ENCODE results near the gene PADI6.
A peak's percentile ranks its signal among the peaks of the same experiment; 100 is the strongest.

Gene PADI6

DNA sequence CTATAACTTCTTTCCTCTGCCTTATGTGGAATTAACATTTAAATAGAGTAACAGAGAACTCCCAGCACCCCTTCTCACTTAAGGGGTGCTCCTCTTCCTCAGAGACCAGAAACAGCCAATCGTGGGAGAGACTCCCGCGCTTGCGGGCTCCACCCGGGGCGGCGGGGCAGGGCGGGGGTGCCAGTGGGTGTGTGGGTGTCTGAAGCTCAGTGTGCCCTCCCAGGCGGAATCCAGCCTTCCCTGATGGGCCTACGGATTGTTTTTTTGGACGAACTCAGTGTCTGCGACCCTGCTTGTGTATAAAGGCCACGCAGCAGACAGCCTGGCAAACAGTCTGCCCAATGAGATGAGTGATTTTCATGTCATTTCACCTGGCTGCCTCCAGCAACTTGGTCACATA lies 61.3 kb downstream of the PADI6 start:
- H3K9me3 ChIP-seq (ENCODE audit: control insufficient read depth, insufficient read depth, low read length): no peaks in the 10 kb centered on the region
- no peak for TF ChIP-seq EZH2phosphoT487 (IDR thresholded peaks at IDR 0.05; ENCODE audit: borderline replicate concordance, low read length)
- TF ChIP-seq, protein P1, sequence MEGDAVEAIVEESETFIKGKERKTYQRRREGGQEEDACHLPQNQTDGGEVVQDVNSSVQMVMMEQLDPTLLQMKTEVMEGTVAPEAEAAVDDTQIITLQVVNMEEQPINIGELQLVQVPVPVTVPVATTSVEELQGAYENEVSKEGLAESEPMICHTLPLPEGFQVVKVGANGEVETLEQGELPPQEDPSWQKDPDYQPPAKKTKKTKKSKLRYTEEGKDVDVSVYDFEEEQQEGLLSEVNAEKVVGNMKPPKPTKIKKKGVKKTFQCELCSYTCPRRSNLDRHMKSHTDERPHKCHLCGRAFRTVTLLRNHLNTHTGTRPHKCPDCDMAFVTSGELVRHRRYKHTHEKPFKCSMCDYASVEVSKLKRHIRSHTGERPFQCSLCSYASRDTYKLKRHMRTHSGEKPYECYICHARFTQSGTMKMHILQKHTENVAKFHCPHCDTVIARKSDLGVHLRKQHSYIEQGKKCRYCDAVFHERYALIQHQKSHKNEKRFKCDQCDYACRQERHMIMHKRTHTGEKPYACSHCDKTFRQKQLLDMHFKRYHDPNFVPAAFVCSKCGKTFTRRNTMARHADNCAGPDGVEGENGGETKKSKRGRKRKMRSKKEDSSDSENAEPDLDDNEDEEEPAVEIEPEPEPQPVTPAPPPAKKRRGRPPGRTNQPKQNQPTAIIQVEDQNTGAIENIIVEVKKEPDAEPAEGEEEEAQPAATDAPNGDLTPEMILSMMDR (IDR thresholded peaks at IDR 0.05; ENCODE audit: low read depth, low read length, poor library complexity, severe bottlenecking): no peak
- H3K79me2 ChIP-seq (ENCODE audit: control insufficient read depth, low read length): peaks cover 94% of the 10 kb centered on the region
- H3K27me3 ChIP-seq (ENCODE audit: control insufficient read depth, low read length): no peaks in the 10 kb centered on the region
- H3F3A ChIP-seq (ENCODE audit: control insufficient read depth, insufficient read depth): peaks cover 3% of the 10 kb centered on the region; the same call in 1 of the 2 replicates
- H3K27ac ChIP-seq (ENCODE audit: low read depth, low read length): no peak overlapping the region
- peak overlapping the region; percentile 8; the same call in 1 of the 2 replicates for H3K4me2 ChIP-seq (ENCODE audit: low read length)
- H3K36me3 ChIP-seq (ENCODE audit: control insufficient read depth, low read length): peaks cover 84% of the 10 kb centered on the region
- no peak overlapping the region for H3K4me3 ChIP-seq (ENCODE audit: low read length)
- peaks cover 79% of the 10 kb centered on the region for H4K20me1 ChIP-seq (ENCODE audit: control insufficient read depth, insufficient read depth, low read depth, low read length)
- peaks cover 49% of the 10 kb centered on the region for H3K4me1 ChIP-seq (ENCODE audit: control insufficient read depth, low read length)
- H3K9me2 ChIP-seq (replicated peaks; ENCODE audit: control insufficient read depth, low read length): no peaks in the 10 kb centered on the region

DNA sequence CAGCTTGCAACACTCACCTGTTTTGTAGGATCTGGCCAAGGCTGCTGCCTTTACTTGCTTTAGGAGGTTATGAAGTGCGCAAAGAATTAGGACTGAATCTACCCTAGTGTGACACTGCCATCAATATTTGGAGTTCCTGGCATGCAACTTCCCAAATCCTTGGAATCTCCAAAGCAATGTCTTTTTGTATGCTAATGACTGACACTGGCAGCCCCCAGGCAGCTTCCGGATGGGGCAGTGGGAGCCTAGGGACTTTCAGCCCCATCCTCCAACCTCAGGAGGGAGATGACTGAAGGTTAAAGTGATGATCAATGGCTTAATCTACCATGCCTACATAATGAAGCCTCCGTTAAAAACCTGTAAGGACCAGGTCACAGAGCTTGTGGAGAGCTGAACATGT lies 62.0 kb downstream of the PADI6 start:
- Histone ChIP-seq H3K9me2 (replicated peaks; ENCODE audit: control insufficient read depth, low read length) (no peaks in the 10 kb centered on the region), H3K9me3 (ENCODE audit: control insufficient read depth, insufficient read depth, low read length) (no peaks in the 10 kb centered on the region), H3K79me2 (ENCODE audit: control insufficient read depth, low read length) (peaks cover 94% of the 10 kb centered on the region), H3K27me3 (ENCODE audit: control insufficient read depth, low read length) (no peaks in the 10 kb centered on the region), H3K27ac (ENCODE audit: low read depth, low read length) (no peak overlapping the region), H3K36me3 (ENCODE audit: control insufficient read depth, low read length) (peaks cover 82% of the 10 kb centered on the region), H3K4me3 (ENCODE audit: low read length) (no peak overlapping the region), H3F3A (ENCODE audit: control insufficient read depth, insufficient read depth) (peaks cover 9% of the 10 kb centered on the region), H3K4me2 (ENCODE audit: low read length) (no peak overlapping the region; the same call in 1 of the 2 replicates), H4K20me1 (ENCODE audit: control insufficient read depth, insufficient read depth, low read depth, low read length) (peaks cover 72% of the 10 kb centered on the region), H3K4me1 (ENCODE audit: control insufficient read depth, low read length) (peaks cover 49% of the 10 kb centered on the region)
- TF ChIP-seq, protein P1 (IDR thresholded peaks at IDR 0.05; ENCODE audit: low read depth, low read length, poor library complexity, severe bottlenecking): no peak
- TF ChIP-seq EZH2phosphoT487 (IDR thresholded peaks at IDR 0.05; ENCODE audit: borderline replicate concordance, low read length): no peak

DNA sequence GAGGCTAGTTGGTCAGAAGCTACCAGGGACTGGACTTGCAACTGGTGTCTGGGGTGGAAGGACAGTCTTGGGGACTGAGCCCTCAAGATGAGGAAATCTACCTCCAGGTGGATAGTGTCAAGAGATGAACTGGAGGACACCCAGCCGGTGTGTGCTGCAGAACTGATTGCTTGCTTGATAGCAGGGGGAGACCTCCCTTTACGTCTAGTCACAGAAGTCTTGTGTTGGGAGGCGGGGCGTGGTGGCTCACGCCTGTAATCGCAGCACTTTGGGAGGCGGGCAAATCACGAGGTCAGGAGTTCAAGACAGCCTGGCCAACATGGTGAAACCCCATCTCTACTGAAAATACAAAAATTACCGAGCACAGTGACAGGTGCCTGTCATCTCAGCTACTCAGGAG lies 62.6 kb downstream of the PADI6 start:
- Histone ChIP-seq H3K4me2 (ENCODE audit: low read length) (peak overlapping the region; percentile 85; the same call in 1 of the 2 replicates), H3K9me2 (replicated peaks; ENCODE audit: control insufficient read depth, low read length) (no peaks in the 10 kb centered on the region), H3K9me3 (ENCODE audit: control insufficient read depth, insufficient read depth, low read length) (no peaks in the 10 kb centered on the region), H3K4me1 (ENCODE audit: control insufficient read depth, low read length) (peaks cover 49% of the 10 kb centered on the region), H3K79me2 (ENCODE audit: control insufficient read depth, low read length) (peaks cover 92% of the 10 kb centered on the region), H4K20me1 (ENCODE audit: control insufficient read depth, insufficient read depth, low read depth, low read length) (peaks cover 66% of the 10 kb centered on the region), H3K4me3 (ENCODE audit: low read length) (no peak overlapping the region), H3K36me3 (ENCODE audit: control insufficient read depth, low read length) (peaks cover 81% of the 10 kb centered on the region), H3F3A (ENCODE audit: control insufficient read depth, insufficient read depth) (peaks cover 13% of the 10 kb centered on the region), H3K27me3 (ENCODE audit: control insufficient read depth, low read length) (no peaks in the 10 kb centered on the region), H3K27ac (ENCODE audit: low read depth, low read length) (no peak overlapping the region)
- no peak for TF ChIP-seq EZH2phosphoT487 (IDR thresholded peaks at IDR 0.05; ENCODE audit: borderline replicate concordance, low read length)
- TF ChIP-seq, protein P1 (IDR thresholded peaks at IDR 0.05; ENCODE audit: low read depth, low read length, poor library complexity, severe bottlenecking): no peak
